ENCODE data around the gene ARHGEF11.

DNA sequence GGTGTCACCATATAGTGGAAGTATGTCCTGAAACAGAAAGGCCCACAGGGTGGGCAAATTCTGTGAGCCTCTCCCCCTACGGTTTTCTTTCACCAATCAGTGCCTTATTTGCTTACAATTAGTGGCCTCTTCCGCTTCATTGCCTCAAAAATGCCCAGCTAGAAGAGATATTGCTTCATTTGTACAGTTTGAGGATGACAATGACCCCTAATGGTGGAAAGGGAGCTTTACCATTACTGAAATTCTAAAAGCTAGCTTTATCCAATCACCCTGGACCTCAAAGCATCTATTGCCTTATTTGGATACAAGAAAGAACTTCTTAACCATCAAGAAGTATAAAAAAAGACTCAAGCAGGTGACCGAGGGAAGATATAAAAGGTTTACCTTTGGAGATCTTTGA lies 75.5 kb downstream of the ARHGEF11 start:
- TF ChIP-seq CTCF (IDR thresholded peaks at IDR 0.05) (no peak), POLR2AphosphoS5 (IDR thresholded peaks at IDR 0.05) (no peak), EP300 (IDR thresholded peaks at IDR 0.05) (no peak), POLR2A (IDR thresholded peaks at IDR 0.05; ENCODE audit: low read depth) (no peak)
